ENCODE results near the gene SOS1.

DNA sequence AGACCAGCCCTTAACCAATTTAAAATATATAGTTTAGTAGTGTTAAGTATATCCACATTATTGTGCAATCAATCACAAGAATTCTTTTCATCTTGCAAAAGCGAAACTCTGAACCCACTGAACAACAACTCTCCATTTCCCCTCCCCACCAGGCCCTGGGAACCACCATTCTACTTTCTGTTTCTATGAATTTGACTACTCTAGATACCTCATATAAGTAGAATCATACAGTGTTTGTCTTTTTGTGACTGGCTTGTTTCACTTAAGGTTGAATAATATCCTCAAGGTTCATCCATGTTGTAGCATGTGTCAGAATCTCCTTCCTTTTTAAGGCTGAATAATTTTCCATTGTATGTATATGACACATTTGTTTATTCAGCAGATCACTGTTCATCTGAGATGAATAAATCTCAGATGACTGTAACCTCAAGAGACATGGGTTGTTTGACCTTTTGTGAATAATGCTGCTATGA is 8.1 kb upstream of the SOS1 start:
- TF ChIP-seq, protein P1, sequence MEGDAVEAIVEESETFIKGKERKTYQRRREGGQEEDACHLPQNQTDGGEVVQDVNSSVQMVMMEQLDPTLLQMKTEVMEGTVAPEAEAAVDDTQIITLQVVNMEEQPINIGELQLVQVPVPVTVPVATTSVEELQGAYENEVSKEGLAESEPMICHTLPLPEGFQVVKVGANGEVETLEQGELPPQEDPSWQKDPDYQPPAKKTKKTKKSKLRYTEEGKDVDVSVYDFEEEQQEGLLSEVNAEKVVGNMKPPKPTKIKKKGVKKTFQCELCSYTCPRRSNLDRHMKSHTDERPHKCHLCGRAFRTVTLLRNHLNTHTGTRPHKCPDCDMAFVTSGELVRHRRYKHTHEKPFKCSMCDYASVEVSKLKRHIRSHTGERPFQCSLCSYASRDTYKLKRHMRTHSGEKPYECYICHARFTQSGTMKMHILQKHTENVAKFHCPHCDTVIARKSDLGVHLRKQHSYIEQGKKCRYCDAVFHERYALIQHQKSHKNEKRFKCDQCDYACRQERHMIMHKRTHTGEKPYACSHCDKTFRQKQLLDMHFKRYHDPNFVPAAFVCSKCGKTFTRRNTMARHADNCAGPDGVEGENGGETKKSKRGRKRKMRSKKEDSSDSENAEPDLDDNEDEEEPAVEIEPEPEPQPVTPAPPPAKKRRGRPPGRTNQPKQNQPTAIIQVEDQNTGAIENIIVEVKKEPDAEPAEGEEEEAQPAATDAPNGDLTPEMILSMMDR (IDR thresholded peaks at IDR 0.05): no peak
- no peak for TF ChIP-seq POLR2A (IDR thresholded peaks at IDR 0.05)
